LHCN-M2 (cell line): Measurements from ENCODE around the gene TAAR9. TPM values are rescaled to one million over a fixed set of nuclear protein-coding genes. Genes with fewer than 3 reads are reported as not detected.
A peak's percentile ranks its signal among the peaks of the same experiment; 100 is the strongest.

ENCODE experiments used
- DNase-seq: peaks from one replicate; pipeline ENCODE4 v3.0.0-alpha.2; 2012; ENCODE audit warnings: low read depth
- polyA plus RNA-seq: library from polyadenylated mRNA; unstranded; fragments of >200 nt; gene quantifications from one replicate; pipeline ENCODE4 v1.2.1, GENCODE V29; 2012; ENCODE audit warnings: missing spikeins
- total RNA-seq: library from RNA; depleted of rRNA; stranded (reverse); fragments of >200 nt; gene quantifications from 2 replicates; pipeline ENCODE4 v1.2.3, GENCODE V29; 2014; rRNA removed

The TAAR9 gene, protein sequence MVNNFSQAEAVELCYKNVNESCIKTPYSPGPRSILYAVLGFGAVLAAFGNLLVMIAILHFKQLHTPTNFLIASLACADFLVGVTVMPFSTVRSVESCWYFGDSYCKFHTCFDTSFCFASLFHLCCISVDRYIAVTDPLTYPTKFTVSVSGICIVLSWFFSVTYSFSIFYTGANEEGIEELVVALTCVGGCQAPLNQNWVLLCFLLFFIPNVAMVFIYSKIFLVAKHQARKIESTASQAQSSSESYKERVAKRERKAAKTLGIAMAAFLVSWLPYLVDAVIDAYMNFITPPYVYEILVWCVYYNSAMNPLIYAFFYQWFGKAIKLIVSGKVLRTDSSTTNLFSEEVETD
- total RNA-seq: not detected in 2 replicates
- not detected for polyA plus RNA-seq

DNA sequence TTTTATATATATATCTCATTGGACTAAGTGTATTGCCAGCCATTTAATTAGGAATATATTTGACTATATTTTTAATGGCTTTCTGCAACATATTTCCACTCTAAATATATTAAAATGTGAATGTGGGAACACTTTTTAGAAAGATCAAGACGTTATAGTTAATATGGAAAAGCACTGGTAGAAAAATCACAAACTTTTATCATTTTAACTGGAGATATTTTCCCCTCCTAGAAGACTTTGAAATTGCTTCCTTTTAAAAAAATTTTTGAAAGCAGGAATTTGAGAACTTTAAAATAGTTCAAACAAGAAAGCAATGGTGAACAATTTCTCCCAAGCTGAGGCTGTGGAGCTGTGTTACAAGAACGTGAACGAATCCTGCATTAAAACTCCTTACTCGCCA, at the start of gene TAAR9:
Gene TAAR9 (plus strand): TSS at position 301 of the 400 bp plus-strand sequence. CDS start 13 bp downstream, at position 314.
- DNase-seq: no peak

DNA sequence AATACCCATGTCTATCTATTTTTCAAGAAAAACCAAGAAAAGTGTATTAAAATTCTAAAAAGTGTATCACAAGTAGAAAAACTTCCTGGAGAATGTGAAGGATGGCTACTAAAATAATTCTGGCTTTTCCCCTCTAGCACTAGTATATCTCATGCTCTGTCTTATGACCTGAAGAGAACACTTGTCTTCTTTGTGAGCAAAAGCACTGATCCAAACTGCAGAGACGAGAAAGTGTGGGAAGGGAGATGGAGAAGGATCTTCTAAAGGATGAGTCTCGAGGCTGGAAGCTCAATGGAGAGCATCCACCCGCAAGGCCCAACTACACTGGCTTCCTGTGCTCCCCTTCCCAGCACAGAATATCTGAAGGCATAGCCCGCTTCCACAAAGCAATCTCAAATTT, 48.7 kb upstream of the TAAR9 start:
- no peak for DNase-seq

DNA sequence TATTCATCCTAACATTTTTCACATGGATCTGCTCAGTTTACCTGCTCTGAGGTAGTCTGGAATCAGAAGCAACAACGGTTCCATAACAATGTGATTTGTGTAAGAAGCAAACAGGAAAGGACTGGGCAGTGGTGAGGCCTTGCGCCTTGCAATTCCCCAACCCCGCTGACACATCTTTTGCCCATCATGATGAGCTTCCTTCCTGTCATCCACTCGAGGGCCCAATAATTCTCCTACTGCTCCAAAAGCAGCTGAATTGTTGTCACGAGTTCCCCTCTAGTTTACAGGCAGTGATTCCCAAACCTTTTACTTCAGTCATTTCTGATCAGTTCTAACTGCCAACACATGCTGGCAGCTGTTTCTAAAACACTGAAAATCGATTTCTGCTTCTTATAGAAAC, 48.1 kb upstream of the TAAR9 start:
- no peak for DNase-seq

DNA sequence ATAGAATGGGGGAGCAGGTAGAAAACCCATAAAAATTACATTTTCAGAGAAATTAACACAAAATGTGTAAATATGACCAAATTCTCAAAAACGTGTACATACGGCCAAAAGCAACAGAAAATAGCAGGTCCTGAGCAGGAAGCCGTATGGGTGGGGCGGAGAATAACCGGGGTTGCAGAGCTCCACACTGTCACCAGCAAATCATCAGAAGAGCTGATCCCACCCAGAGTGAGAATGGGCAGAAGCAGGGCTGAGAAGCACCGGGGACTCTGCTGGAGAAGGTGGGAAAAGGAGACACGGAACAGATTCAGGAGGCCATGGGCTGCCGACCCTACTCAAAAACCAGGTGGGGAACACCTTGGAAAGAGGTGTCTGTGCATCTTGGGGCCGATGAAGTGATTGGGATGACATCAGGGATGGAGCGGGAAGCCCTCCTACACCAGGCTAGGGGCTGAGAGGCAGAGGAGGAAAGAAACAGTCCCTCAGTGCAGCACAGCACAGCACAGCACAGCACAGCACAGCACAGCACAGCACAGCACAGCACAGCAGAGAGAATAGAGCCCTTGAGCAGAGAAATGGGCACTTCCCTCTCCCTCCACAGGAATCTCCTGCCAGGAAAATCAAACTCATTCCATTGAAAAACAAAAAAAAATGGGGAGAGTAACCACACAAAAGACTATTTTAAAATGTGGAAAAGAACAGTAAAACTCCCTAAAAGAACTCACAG, 47.4 kb upstream of the TAAR9 start:
- DNase-seq: no peak

DNA sequence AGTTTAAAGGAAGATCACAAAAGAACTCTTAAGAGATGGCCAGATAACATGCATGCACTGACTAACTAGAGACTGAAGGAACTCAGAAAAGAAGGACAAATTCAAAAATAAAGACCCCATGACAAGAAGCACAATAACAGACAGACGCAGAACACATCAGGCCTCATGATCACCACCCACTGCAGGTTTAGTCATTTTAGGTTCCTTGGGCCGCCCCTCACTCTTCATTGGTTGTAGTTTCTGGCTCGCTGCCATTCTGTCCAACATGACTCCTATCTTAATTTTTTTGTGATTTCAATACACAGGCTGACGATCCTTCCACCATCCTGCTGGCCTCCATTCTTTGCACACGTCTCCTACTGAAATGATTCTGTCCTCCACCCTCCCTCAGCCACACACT, 46.8 kb upstream of the TAAR9 start:
- DNase-seq: peak; percentile 40

DNA sequence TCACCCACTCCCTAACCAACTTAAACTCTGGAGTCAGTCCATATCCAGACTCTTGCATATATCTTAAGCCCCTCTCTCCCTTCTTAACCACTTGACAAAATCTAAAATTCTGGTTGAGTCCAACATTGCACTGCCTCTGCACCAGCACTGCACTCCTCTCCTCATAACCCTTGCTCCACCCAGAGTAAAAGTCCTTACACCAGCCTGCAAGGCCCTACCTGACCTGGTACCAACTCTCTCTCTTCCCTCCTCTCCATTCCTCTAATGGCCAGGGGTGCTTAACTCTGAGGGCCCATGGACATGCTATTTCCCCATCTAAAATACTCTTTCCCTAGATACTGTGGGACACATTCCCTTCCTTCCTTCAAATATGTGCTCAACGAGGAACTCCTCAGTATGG, 46.2 kb upstream of the TAAR9 start:
- no peak for DNase-seq

DNA sequence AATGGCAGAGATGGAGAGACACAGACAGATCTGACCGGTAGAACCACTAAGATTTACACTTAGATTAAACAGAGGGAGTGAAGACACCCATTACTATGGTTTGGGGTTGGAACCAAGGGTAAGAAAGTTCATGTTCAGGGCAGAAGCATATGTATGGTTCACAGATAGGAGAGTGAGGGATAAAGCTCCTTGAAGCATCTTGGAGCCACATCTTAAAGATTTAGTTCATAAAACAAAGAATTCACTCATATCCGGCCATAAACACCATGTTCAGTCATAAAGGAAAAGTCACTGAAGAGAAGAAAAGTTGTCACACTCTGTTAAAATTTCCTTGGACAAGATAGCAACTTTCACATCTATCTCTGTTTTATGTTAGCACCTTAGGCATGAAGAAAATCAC, 43.1 kb upstream of the TAAR9 start:
- DNase-seq: no peak

DNA sequence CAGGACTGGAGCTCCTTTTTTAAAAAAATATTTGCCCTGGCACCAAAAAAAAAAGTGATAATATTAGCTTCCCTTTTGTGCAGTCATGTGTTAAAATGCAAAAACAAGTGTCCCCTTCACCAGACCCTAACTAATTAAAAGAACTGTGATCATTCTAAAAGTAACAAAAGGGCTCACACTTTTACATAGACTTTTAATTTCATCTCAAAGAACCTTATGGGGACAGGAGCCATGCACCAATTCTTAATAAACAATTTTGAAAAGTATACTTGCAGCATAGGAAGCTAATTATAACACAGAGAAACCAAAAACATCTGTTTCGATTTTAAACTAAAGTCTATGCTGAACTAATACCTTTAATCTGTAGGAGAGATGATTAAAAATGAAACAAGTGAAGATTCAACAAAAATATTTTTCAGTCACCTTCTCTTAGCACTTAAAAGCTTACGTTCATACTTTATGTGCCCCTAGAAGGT, 42.4 kb upstream of the TAAR9 start:
- no peak for DNase-seq

DNA sequence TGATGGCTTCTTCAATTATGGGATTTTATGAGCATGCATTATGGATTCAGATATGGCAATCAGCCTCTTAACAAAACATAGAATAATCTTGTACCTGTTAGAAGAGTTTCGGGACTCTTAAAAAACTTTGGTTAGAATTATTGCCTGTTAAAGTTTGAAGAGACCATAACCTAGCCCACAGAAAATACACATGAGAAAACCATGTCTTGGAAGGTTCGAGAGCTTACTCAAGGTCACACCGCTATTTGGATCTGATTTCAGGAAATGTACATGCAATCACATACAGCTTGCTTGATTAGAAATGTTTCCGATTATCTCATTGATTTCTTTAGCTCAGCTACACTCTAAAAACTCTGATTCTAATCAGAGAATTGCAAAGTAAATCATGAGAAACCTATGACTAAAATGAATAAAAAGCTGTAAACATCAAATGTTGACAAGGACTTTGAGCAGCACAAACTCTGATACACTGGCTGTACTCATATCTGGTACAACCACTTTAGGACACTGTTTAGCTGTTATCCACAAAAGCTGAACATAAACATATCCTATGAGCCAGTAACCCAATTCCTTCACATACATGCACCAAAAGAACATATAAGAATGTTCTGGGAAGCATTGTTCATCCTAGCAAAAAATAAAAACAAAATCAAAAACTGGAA, 41.4 kb upstream of the TAAR9 start:
- DNase-seq: no peak

DNA sequence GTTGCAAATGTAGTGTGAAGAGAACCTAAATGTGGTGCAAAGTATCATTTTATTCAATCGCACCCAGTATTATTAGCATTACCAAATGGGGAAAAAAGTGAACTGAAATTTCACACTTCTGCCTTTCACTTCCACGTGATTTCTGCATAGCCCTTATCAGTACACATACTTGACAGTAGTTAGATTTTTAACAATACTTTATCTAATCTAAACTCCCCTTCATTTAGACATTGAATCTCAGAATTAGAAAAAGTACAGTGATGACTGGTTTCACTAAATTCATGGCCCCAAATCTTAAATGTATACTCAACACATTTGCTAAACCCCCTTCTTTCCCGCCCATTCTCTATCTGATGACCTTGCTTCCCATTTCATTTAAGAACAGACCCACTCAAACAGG, 39.4 kb upstream of the TAAR9 start:
- no peak for DNase-seq

DNA sequence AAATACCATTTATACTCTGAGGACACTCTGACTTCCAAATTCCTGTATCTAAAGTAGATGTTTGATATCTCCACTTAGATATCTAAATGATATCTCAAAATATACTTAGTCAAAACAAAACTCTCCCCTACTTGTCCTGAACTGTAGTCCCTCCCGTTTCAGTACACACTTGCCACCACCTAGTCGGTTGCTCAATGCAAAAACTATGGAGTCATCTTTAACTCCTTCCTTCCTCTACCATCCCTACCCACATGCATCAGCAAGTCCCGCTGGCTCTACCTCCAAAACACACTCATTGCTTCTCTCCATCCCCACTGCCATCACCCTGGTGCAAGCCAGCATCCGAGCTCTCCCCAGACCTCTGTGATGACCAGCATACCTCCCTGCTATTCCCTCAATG, 38.3 kb upstream of the TAAR9 start:
- no peak for DNase-seq

DNA sequence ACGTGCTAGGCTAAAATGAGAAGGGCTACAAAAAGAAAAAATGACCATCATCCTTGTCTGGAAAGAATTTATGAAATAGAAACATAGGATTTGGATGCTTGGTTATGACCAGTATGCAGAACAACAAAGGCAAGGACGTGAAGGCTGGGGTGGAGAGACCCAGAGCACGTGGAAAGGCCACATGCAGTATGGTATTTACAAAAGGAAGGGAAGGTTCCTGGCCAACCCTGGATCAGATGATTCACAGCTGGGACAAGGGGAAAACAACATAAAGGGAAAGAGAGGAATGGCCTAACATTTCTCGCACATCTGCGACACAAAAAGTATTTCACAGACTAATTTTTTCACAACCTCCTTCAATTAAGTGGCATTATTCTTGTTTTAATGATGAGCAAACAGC, 33.3 kb upstream of the TAAR9 start:
- no peak for DNase-seq

DNA sequence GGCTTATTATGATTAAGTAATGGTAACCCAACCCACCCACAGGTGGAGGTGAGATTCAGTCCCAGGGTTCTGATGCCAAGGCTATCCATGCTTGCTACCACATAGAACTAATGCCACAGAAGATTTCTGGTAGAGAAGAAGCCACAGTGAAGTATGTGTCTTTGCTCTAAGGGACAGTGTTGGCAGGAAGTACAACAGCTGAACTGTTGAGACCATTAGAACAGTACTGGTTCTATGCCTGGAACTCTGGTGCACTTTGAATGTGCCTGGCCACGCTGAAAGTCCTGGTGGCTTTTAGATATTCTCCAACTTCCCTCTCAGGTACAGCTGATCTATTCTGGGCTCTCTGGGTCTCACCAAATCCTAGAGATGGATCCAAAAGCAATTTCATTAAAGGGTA, 32.9 kb upstream of the TAAR9 start:
- no peak for DNase-seq

DNA sequence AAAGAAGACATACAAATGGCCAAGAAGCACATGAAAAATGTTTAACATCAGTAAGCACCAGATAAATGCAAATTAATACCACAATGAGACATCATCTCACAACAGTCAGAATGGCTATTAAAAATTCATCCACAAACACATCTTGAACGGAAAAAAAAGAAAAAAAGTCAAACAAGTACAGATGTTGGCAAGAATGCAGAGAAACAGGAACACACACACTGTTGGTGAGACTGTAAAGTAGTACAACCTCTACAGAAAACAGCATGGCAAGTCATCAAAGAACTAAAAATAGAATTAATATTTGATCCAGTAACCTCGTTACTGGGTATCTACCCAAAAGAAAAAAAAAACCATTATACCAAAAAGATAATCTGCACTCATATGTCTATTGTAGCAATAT, 31.6 kb upstream of the TAAR9 start:
- no peak for DNase-seq

DNA sequence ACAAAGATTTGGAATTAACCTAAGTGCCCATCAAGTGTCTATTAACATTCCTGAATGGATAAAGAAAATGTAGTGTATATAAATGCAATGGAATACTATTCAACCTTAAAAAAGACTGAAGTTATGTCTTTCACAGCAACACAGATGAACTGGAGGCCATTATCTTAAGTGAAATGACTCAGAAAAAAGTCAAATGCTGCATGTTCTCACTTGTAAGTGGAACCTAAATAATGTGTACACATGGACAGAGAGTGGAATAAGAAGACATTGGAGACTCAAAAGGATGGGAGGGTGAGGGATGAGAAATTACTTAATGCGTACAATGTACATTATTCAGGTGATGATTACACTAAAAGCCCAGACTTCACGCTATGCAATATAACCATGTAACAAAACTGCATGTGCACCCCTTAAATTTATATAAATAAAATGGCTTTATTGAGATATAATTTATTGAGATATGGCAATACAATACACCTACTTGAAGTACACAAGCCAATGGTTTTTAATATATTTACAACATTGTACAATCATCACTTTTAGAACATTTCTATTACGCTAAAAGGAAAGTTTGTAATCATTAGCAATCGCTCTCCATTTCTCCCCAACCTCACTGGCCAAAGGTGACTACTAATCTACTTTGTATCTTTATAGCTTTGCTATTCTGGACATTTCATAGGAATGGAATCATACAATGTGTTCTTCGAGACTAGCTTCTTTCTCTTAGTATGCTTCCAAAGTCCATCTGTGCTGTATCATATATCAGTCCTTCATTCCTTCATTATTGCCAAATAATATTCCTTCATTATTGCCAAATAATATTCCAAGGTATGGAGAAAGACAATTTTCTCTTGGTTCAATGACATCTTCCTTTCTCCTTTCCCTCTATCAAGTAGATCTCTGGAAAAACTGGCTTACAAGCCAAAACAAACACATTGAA, 30.9 kb upstream of the TAAR9 start:
- no peak for DNase-seq

DNA sequence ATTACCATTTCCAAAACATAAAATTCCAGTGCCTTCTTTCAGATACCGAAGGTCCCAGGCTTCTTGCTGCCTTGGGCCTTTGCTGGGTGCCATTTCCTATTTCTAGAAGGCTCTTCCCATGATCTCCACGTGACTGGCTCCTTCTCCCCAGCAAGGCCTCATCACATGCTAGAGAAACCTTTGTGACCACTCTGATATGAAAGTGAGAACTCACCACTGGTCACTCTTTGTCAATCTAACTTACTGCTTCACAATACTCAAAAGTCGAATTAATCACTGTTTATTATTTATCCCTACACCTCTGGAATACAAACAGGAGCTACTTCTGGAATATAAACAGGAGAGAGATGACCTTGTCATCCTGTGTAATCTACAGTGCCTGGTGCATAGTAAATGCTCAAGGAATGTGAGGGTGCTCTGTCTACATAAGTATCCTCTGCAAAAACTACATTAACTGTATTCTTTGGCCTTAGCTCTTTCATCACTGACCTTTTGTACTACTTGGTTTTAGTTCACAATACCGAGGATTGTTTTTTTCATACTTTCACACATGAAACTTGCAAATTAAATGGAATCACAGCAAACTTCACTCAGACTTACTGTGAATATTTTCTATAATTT, 26.8 kb upstream of the TAAR9 start:
- DNase-seq: peak; percentile 15

DNA sequence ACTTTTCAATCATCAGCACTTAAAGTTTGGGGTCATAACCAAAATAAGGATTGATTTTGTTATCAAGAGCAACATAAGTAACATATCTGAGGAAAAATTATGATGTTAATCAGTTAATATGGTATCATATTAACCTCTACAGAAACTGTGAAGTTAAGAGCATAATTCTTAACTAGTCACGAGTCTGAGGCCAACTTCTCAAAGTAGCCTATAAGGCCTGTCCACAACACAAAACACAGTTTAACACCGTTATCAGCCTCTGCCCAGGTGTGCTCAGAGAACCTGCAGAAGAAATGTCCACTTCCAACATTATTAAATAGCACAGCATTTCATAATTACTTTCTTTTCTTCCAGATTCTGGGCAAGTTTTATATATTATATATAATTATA, 26.3 kb upstream of the TAAR9 start:
- no peak for DNase-seq

DNA sequence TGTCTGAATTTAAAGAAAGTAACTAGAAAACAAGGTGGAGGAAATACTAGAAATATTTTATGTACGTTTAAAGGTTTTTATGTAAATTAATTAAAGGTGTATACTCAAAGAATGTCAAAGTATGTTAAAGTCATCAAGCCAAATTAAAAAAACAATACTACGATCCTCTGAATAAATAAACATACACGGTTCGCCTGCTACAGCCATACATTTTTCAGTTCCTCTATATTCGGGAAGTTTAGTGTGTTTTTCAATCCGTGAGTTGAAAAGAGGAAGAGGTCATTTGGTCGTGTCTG, 25.8 kb upstream of the TAAR9 start:
- no peak for DNase-seq

DNA sequence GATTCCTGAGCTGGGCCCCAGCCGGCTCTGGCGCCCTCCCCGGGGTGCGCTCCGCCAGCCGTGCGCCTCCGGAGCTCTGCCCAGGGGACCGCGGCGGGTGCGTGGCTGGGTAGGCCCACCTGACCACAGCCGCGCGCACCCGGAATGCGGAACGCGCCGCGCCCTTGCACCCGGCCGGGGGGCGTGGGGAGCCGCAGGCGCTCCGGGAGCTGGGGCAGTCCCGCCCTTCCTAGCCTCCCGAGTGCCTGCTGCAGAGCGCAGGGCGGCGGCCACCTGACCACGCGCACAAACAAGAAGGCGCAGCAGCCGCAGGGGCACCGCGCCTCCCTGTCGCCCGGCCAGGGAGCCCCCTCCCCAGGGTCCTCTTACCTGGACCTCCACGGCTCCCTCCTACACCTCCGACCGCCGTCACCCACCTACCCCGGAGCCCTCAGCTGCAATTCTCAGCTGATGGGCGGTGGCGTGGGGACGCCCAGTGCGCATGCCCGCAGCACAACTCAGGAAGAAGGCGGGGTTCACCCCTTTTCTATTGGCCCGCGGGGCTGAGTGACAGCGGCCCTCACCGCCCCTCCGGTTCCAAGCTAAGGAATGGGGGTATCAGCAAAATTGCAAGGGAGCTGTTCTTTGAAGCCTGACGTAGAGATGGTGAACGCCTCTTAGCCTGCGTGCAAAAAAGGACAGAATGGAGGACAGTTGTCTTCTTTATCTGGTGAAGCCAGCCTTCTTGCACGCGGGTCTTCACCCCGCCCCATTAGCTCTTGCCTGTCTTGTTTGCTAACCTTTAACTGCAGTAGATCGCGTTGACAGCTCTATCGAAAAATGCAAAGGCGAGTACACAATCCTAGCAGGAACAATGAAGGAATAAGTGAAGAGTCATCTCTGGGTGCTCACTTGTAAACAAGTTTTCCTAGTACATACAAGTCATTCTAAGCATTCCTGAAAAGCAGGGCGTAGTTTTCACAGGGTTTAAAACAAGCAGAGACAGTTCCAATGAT, 25.1 kb upstream of the TAAR9 start, which contains the start of gene STX7:
Gene STX7 (minus strand): TSS at position 479 of the 995 bp plus-strand sequence. CDS start 9,586 bp downstream, outside the sequence.
- DNase-seq: peak; percentile 85
